Stimulated activated CD8-positive, alpha-beta memory T cell treated with anti-CD3 and anti-CD28 coated beads, Interleukin-12 subunit alpha, Interleukin-12 subunit beta, amount 100 ng/mL, for 4 hours (primary cell): ENCODE data around the gene ZNF860.

Experiments used
- DNase-seq: peaks from one replicate; pipeline ENCODE4 v3.0.0-alpha.2; 2020; ENCODE audit warnings: low read depth

Gene ZNF860

DNA sequence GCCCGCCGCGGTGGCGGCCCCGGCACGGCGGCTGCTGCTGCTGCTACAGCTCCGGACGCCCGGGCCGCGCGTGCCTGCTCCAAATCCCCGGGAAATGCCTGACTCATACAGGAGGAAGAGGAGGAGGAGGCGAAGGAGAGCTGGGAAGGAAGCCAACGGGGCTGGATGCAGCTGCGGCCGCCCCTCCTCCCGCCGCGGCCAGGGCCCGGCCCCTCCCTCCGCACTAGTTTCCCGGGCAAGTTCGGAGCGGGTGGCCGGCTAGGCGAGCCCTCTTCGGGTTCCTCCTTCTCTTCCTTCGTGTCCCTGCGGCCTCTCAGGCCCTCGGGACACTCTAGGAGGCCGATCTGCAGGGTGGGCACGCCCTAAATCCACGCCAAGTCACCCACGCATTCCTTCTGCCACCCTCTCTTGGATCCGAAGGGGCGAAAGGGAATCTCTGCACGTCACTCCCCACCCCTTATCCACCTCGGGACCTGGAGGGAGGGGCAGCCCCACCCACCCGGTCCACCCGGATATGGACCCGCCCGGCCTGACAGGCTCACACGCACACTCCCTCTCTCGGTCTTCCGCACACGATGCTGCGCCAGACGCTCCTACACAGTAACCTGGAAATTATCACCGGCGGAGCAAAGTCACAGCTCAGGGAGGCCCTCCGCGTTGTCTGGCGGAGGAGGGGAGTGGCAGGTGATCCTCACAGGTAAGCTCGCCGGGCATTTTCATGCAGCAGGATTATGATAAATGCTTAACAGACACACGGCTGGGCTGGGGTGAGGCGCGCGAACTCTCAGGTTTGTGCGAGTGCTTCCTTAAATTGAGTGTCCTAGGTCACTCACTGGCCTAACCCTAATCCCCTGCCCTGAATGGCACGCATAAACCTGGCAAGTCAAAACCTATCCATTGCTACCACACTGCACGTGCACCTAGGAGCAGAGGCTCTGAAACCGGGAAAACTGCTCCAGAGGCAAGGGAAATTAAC, at the start of gene ZNF860, which contains the start of gene OSBPL10:
ZNF860 (plus strand) TSS at position 545 of the 976 bp plus-strand sequence. CDS start 7,330 bp downstream, outside the sequence.
OSBPL10 (minus strand) TSS at position 57 of the 976 bp plus-strand sequence. CDS start 83 bp downstream, outside the sequence.
- DNase-seq, result no peak

DNA sequence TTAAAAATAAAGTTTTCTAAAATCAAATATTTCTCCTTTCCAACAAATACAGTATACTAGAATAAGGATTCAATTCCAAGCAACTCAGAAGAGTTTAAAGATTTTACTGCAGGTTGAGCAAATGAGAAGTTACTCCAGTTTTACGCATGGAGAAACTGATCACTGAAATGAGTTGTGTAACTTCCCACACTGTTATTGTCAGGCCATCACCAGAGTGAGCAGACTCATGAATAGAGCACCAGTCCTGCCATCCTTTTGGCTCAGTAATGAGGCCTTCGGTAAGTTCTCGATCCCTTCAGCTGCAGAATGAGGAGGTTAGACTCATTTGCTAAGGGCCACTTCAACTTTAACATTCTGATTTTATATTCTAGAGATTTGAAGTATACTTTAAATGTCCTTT, 48.6 kb upstream of the ZNF860 start:
- DNase-seq, result no peak

DNA sequence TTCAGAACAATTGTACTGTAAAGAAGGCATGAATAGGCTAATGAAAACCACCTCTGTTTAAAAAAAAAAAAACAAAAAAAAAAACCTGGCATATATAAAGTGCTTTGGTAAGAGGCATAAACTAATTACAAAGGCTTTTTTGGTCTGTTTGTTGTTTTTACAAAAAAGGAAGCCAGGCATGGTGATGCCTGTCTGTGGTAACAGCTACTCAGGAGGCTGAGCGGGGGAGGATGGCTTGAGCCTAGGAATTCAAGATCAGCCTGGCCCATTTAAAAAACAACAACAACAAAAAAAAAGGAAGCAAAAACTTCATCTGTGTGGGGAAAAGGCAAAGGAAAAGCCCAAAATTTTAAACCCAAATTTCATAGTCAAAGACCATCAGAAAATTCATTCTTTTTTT, 47.5 kb upstream of the ZNF860 start:
- DNase-seq, result no peak

DNA sequence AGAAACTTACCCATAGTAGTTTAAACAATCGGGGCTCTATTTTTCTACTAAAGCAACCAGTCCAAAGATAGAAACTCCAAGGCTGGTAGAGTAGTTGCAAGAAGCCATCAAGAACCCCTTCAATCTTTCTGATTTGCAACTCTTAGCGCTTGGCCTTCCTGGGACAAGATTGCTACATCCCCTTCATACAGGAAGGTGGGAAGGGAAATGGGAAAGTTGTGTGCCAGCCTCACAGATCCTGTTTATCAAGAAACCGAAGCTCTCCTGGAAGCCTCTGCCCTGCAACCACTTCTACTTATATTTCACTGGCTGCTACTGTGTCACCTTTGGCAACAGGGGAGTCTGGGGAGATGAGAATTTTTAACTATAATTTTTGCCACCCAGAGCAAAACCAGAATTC, 46.7 kb upstream of the ZNF860 start:
- DNase-seq, result no peak

GRCh38 chr3:31936420-31937060, 45.0 kb upstream of the ZNF860 start:
- DNase-seq, result no peak

DNA sequence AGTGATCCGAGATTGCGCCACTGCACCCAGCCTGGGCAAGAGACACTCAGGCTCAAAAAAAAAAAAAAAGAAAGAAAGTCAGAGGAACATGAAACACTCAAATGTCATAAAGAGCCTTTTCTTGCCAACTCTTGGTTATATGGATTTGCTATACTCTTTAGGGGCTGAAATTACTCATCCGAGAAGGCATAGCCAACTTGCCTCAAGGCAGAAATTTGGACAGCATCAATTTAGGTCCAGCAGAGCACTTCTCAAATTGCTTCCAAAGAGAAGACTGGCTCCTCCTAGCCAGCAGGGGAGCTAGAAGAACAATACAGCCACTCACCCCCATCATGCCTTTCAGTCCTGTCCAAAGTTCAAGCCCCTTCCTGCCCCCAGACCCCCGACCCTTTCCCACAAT, 44.3 kb upstream of the ZNF860 start:
- DNase-seq, result no peak

- no peak for DNase-seq
Observed at GRCh38 chr3:31942446-31942845, 39.1 kb upstream of the ZNF860 start.

GRCh38 chr3:31943041-31943440, 38.5 kb upstream of the ZNF860 start:
- no peak for DNase-seq

DNA sequence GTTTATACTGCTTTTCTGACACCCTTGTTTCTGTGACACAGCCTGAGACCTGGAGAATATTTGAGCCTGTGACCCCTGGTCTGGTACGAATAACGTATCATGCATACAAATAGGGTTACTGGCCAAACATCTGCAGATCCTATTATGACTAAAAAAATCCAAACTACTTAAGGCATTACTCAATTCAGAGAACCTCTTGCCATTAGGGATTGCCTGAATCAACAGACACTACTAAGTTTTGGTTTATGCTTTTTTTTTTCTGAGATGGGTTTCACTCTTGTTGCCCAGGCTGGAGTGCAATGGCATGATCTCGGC, 35.9 kb upstream of the ZNF860 start:
- DNase-seq, result no peak

DNA sequence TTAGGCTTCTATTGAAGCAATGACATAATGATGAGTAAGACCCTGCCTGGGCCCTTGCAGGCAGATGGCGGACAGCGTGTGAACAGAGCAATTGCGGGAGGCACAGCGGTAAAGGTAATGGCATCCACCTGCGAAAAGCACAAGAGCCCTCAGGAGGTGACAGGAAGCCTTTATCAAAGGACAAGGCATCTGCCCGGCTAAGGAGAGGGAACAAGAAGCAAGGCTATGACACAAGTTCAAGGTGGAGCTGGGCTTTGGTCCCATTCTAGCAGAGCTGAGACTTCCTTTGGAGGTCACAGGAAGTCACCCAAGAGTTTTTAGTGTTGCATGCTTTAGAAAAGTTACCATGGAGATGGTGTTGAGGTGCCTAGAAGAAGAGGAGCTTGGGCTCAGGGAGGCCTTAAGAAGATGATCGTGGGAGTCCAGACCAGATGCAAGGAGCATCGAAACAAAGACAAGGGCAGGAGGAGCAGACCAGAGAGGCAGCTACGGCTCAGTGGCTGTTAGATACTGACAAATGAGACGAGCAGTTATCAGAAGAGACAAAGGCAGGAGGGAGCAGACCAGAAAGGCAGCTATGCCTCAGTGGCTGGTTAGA, 35.0 kb upstream of the ZNF860 start:
- DNase-seq, result no peak

DNA sequence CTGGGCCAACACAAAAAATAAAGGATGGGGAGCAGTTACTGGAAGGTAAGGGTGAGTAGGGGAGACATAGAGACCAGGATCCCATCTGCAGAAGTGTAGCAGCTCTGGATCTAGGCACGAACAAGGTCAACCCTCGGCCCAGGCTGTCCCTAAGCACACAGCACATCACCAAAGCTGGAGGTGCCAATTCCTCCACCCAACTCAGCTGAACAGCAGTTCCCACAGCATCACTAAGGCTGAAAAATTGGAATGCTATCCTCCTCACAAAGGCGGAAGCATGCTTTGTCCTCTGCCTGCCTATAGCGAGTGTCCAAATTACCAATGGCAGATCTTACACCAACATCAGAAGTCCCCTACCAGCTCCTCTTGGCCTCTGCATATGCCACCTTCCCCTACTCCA, 34.4 kb upstream of the ZNF860 start:
- DNase-seq, result no peak

DNA sequence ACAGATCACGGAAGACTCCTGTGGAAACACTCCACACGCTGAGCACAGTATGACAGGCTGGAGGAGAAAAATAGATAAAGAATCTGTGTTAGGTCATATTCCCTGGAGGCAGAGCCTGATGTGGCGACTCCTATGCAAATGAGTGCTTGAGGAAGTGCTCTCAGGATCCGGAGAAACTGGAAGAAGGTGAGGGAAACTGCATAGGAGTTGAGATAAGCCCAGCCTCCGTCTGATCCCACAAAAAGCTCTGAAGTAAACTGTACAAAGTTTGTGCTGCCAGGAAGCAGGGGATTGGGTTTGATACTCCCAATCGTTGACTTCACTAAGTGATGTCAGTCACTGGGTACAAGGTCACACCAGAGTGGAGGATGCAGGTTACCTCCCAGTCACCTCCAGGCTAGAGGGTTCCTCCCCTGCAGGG, 33.9 kb upstream of the ZNF860 start:
- no peak for DNase-seq

DNA sequence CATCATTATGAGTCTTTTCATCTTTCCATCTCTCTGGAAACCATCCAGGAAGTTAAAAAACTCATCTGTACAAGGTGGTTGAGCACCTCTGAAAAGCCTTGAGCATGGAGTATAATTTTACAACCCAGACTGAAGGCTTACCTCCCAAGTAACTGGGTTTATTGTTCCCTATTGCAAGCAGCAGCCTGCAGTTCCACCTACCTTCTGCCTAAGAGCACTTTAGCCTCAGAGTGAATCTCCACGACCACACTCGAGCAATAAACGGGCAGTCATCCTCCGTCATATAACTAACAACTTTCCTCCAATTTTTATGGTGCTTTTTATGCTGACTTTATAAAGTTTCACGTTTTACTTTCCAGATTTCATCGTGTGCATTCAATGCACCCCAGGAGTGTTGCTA, 33.3 kb upstream of the ZNF860 start:
- no peak for DNase-seq

GRCh38 chr3:31952205-31952604, 29.3 kb upstream of the ZNF860 start:
- no peak for DNase-seq

DNA sequence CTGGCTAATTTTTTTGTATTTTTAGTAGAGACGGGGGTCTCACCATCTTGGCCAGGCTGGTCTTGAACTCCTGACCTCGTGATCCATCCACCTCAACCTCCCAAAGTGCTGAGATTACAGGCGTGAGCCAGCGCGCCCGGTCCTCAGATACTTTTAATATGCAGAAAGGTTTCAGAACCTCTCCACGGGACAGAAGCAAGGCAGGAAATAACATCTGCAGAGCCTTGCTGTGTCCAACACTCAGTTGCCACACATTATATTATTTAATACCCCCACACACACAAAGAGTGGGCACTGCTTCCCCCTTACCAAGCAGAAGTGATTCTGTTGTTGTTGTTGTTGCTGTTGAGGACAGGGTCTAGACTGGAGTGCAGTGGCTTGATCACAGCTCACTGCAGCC, 28.5 kb upstream of the ZNF860 start:
- no peak for DNase-seq

DNA sequence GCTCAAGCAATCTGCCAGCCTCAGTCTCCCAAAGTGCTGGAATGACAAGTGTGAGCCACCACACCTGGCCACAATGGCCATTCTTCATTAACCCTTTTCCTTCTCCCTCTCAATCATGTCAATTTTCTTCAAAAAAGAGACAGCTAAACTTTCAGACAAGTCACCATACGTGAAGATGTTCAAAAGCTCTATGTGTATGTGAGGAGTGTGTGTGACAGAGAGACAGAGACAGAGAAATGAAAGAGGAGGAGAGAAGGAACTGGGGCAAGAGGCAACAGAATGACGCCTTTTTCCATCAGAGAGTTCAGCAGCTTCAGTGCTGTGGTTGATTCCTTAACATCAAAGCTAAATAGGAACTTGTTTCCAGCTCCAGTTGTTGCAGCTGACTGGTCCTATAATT, 27.9 kb upstream of the ZNF860 start:
- DNase-seq, result no peak

DNA sequence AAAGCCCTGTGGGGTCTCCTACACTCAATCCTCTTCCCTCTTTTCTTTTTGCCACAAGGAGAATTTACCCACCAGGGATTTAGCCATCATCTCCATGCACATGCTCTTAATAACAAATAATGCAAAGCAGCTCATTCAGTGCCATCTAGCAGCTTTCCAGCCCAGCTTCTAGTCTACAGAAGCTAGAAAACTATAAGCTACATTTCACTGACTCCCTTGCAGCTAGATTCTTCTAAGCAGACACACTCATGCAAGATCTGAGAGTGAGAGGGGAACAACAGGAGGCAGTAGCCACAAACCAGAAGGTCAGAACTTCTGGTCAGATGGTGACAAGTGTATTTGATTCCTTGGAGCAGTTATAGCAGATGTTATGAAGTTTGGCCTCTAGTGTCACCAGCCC, 26.0 kb upstream of the ZNF860 start:
- no peak for DNase-seq

GRCh38 chr3:31957106-31957505, 24.4 kb upstream of the ZNF860 start:
- no peak for DNase-seq

DNA sequence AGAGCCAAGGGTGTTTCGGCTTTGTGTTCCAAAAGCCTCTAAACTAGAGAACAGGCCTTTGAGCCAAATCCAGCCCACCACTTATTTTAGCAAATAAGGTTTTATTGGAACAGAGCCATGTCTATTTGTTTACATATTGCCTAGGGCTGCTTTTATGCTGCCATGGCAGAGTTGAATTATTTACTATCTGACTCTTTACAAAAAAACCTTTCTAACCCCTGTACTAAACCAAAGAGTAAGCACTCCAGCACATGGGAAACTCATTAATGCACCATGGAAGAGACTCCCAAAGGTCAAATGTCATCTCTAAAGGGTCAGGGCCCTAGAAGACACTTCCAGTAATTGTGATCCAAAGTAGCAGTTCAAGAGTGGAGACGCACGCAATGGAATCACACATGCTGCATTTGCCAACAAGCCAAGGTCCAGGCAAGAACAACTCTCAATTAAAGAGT, 22.8 kb upstream of the ZNF860 start:
- DNase-seq, result no peak

DNA sequence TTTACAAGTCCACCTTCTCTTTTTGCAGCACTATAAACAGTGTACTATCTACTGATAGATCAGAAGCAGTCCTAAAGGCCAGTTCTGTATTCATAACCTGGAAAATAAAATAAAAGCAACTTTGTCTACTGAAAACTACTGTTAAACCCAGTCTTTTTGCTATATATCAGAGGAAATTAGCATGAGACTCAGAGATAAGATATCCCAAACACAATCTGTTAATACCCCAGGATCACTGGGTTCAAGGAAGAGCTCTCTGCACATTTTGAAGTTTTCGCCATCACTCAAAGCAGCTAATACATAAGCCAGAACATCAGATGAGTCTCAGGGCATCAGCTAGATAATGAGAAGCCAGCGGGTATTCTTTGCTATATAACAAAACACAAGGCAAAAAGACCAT, 22.3 kb upstream of the ZNF860 start:
- DNase-seq, result no peak

DNA sequence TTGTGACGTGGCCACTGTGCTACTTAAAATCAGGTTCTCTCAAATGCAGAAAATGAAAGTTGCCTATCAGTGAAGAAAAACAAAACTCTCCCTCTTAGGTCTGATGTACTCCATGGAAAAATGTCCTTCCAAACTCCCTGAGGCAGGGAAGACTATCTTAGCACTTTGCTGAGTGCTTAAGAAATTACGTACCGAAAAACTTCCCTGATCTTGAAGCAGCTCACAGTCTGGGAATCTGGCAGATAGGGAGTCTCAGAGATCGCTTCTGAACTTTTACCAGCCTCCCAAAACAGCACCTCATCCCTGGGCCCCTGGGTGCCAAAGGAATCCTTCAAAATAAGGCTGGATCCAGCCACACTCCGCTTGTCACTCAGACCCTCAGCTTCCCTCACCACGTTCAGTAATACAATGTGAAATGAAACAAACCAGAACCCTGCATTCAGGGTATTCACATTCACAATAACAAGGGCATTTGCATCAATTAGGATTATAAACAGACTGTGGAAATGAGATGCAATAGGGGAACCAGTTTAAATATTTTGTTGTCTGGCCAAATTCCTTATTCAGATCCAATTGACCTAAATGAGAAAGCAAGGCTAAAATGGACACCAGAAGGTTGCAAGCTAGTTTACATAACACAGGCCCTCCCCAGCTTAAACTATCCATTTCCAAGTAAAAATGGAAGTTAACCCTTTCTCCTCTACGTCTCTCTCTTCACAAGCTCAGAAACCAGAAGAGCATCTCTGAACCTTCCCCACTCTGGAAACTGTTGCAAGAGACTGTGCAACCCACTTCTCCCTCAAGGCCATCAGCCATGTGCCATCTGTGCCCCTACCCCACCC, 21.4 kb upstream of the ZNF860 start:
- no peak for DNase-seq
